ENCODE data around the gene CRHR2.
A peak's percentile ranks its signal among the peaks of the same experiment; 100 is the strongest.
"Not testable (repeated sequence)": the region's sequence is repeated elsewhere in the genome, so short reads cannot be mapped to it uniquely, and the experiment has no call there.

Gene CRHR2

DNA sequence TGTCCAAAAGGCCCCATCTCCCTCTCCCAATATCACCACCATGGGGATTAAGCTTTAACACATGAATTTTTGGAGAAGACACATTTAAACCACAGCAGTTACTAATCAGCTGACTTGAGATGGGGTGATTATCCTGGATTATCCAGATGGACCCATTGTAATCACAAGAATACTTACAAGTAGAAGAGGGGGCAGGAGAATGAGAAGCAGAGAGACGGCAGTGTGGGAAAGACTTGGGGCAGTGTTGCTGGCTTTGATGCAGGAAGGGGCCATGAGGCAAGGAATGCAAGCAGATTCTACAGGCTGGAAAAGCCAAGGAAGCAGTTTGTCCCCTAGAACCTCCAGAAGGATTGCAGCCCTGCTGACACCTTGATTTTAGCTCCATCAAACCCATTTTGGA, 39.0 kb upstream of the CRHR2 start:
- H3K4me1 ChIP-seq (ENCODE audit: control insufficient read depth, insufficient read depth, low read length), result no peaks in the 10 kb centered on the region
- H3K27ac ChIP-seq (ENCODE audit: extremely low read depth, low read depth, low read length), result no peak overlapping the region
- CTCF ChIA-PET, result no interaction called here
- no peak for TF ChIP-seq ZNF155 (tag by site-specific recombination; IDR thresholded peaks at IDR 0.05)
- TF ChIP-seq ZSCAN30 (tag by site-specific recombination; IDR thresholded peaks at IDR 0.05), result no peak
- no peak for TF ChIP-seq ZNF560 (tag by site-specific recombination; IDR thresholded peaks at IDR 0.05; ENCODE audit: borderline replicate concordance)
- TF ChIP-seq ZNF292 (tag by site-specific recombination; IDR thresholded peaks at IDR 0.05; ENCODE audit: borderline replicate concordance, low read depth), result no peak
- no peak for TF ChIP-seq ZNF146 (tag by site-specific recombination; IDR thresholded peaks at IDR 0.05)
- TF ChIP-seq, protein P1, sequence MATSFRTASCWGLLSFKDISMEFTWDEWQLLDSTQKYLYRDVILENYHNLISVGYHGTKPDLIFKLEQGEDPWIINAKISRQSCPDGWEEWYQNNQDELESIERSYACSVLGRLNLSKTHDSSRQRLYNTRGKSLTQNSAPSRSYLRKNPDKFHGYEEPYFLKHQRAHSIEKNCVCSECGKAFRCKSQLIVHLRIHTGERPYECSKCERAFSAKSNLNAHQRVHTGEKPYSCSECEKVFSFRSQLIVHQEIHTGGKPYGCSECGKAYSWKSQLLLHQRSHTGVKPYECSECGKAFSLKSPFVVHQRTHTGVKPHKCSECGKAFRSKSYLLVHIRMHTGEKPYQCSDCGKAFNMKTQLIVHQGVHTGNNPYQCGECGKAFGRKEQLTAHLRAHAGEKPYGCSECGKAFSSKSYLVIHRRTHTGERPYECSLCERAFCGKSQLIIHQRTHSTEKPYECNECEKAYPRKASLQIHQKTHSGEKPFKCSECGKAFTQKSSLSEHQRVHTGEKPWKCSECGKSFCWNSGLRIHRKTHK (tag by site-specific recombination; IDR thresholded peaks at IDR 0.05), result no peak
- no peak for TF ChIP-seq ZNF654 (tag by site-specific recombination; IDR thresholded peaks at IDR 0.05; ENCODE audit: low read depth)
- TF ChIP-seq, protein P2, sequence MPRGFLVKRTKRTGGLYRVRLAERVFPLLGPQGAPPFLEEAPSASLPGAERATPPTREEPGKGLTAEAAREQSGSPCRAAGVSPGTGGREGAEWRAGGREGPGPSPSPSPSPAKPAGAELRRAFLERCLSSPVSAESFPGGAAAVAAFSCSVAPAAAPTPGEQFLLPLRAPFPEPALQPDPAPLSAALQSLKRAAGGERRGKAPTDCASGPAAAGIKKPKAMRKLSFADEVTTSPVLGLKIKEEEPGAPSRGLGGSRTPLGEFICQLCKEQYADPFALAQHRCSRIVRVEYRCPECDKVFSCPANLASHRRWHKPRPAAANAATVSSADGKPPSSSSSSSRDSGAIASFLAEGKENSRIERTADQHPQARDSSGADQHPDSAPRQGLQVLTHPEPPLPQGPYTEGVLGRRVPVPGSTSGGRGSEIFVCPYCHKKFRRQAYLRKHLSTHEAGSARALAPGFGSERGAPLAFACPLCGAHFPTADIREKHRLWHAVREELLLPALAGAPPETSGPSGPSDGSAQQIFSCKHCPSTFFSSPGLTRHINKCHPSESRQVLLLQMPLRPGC (tag by site-specific recombination; IDR thresholded peaks at IDR 0.05), result no peak
- TF ChIP-seq, protein P3, sequence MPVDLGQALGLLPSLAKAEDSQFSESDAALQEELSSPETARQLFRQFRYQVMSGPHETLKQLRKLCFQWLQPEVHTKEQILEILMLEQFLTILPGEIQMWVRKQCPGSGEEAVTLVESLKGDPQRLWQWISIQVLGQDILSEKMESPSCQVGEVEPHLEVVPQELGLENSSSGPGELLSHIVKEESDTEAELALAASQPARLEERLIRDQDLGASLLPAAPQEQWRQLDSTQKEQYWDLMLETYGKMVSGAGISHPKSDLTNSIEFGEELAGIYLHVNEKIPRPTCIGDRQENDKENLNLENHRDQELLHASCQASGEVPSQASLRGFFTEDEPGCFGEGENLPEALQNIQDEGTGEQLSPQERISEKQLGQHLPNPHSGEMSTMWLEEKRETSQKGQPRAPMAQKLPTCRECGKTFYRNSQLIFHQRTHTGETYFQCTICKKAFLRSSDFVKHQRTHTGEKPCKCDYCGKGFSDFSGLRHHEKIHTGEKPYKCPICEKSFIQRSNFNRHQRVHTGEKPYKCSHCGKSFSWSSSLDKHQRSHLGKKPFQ (tag by site-specific recombination; IDR thresholded peaks at IDR 0.05), result no peak
- no peak for TF ChIP-seq ZNF335 (tag by site-specific recombination; conservative IDR thresholded peaks at IDR 0.05)
- H3K36me3 ChIP-seq (ENCODE audit: control insufficient read depth in 2 of 2, insufficient read depth in 1 of 2, low read length in 2 of 2), result no peaks in the 10 kb centered on the region
- no peak overlapping the region for H3K4me3 ChIP-seq (ENCODE audit: low read depth, low read length)
- POLR2A ChIA-PET, result no interaction called here
- H3K9me3 ChIP-seq (ENCODE audit: control insufficient read depth, insufficient read depth, low read depth, low read length), result no peaks in the 10 kb centered on the region

DNA sequence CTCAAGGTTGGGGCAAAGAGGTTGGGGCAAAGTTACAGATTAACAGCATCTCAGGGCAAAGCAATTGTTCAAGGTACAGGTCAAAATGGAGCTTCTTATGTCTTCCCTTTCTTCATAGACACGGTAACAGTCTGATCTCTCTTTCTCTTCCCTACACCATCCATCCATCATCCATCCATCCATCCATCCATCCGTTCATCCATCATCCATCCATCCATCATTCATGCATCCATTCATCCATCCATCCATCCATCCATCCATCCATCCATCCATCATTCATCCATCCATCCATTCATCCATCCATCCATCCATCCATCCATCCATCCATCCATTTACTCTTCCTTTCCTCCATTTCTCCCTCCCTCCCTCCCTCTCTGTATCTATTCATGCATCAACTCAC, 37.2 kb upstream of the CRHR2 start:
- H3K4me3 ChIP-seq (ENCODE audit: low read depth, low read length); CTCF ChIA-PET; H3K4me1 ChIP-seq (ENCODE audit: control insufficient read depth, insufficient read depth, low read length); POLR2A ChIA-PET; H3K9me3 ChIP-seq (ENCODE audit: control insufficient read depth, insufficient read depth, low read depth, low read length); H3K36me3 ChIP-seq (ENCODE audit: control insufficient read depth in 2 of 2, insufficient read depth in 1 of 2, low read length in 2 of 2); H3K27ac ChIP-seq (ENCODE audit: extremely low read depth, low read depth, low read length): not testable (repeated sequence)
- TF ChIP-seq ZBTB17 (tag by site-specific recombination; IDR thresholded peaks at IDR 0.05), result peak; percentile 70
- TF ChIP-seq ZNF366 (tag by site-specific recombination; conservative IDR thresholded peaks at IDR 0.05), result peak; percentile 90

DNA sequence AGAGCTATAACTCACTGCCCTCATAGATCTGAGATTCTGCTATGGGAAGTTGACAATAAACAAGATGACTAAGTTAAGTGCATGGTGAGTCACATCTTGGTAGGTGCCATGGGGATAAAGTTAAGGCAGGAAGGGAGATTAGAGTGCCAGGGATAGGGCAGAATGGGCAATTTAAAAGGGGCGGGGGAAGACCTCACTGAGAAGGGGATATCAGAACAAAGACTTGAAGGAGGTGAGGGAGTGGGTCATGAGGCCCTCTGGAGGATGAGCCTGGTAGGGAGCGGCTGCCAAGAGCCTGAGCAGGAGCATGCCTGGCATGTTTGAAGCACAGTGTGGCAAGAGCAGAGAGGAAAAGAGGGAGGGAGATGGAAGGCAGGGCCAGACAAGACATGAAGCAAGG, 34.9 kb upstream of the CRHR2 start:
- Histone ChIP-seq H3K27ac (ENCODE audit: extremely low read depth, low read depth, low read length) (no peak overlapping the region), H3K9me3 (ENCODE audit: control insufficient read depth, insufficient read depth, low read depth, low read length) (no peaks in the 10 kb centered on the region), H3K4me3 (ENCODE audit: low read depth, low read length) (no peak overlapping the region), H3K4me1 (ENCODE audit: control insufficient read depth, insufficient read depth, low read length) (no peaks in the 10 kb centered on the region), H3K36me3 (ENCODE audit: control insufficient read depth in 2 of 2, insufficient read depth in 1 of 2, low read length in 2 of 2) (no peaks in the 10 kb centered on the region)
- ChIA-PET CTCF (interaction anchor here (0.6 to 2.5 kb wide), 3 partner anchors 23 to 124 kb away, joined by 4 to 12 read pairs (median 4); no protein-coding TSS in a partner anchor), POLR2A (no interaction called here)
- TF ChIP-seq ZNF549 (tag by site-specific recombination; IDR thresholded peaks at IDR 0.05) (no peak), ZNF626 (tag by site-specific recombination; IDR thresholded peaks at IDR 0.05) (no peak), BCL11A (tag by site-specific recombination; IDR thresholded peaks at IDR 0.05; ENCODE audit: low read depth) (no peak), ZNF140 (tag by site-specific recombination; IDR thresholded peaks at IDR 0.05) (no peak), SCRT1 (tag by site-specific recombination; IDR thresholded peaks at IDR 0.05; ENCODE audit: borderline replicate concordance) (no peak), ZNF48 (tag by site-specific recombination; IDR thresholded peaks at IDR 0.05) (no peak), ZNF677 (tag by site-specific recombination; IDR thresholded peaks at IDR 0.05) (no peak)
- TF ChIP-seq, protein P2 (tag by site-specific recombination; IDR thresholded peaks at IDR 0.05), result no peak
- TF ChIP-seq, protein P4, sequence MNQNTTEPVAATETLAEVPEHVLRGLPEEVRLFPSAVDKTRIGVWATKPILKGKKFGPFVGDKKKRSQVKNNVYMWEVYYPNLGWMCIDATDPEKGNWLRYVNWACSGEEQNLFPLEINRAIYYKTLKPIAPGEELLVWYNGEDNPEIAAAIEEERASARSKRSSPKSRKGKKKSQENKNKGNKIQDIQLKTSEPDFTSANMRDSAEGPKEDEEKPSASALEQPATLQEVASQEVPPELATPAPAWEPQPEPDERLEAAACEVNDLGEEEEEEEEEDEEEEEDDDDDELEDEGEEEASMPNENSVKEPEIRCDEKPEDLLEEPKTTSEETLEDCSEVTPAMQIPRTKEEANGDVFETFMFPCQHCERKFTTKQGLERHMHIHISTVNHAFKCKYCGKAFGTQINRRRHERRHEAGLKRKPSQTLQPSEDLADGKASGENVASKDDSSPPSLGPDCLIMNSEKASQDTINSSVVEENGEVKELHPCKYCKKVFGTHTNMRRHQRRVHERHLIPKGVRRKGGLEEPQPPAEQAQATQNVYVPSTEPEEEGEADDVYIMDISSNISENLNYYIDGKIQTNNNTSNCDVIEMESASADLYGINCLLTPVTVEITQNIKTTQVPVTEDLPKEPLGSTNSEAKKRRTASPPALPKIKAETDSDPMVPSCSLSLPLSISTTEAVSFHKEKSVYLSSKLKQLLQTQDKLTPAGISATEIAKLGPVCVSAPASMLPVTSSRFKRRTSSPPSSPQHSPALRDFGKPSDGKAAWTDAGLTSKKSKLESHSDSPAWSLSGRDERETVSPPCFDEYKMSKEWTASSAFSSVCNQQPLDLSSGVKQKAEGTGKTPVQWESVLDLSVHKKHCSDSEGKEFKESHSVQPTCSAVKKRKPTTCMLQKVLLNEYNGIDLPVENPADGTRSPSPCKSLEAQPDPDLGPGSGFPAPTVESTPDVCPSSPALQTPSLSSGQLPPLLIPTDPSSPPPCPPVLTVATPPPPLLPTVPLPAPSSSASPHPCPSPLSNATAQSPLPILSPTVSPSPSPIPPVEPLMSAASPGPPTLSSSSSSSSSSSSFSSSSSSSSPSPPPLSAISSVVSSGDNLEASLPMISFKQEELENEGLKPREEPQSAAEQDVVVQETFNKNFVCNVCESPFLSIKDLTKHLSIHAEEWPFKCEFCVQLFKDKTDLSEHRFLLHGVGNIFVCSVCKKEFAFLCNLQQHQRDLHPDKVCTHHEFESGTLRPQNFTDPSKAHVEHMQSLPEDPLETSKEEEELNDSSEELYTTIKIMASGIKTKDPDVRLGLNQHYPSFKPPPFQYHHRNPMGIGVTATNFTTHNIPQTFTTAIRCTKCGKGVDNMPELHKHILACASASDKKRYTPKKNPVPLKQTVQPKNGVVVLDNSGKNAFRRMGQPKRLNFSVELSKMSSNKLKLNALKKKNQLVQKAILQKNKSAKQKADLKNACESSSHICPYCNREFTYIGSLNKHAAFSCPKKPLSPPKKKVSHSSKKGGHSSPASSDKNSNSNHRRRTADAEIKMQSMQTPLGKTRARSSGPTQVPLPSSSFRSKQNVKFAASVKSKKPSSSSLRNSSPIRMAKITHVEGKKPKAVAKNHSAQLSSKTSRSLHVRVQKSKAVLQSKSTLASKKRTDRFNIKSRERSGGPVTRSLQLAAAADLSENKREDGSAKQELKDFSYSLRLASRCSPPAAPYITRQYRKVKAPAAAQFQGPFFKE (tag by site-specific recombination; IDR thresholded peaks at IDR 0.05; ENCODE audit: borderline replicate concordance), result no peak

Measured in HEK293 (cell line).